HEK293 (cell line): Measurements from ENCODE around the gene METTL25B.

Source experiments
- GLI2 ChIP-seq: fragments of 450-650 bp; formaldehyde crosslinking; IDR thresholded peaks from 2 replicates; pipeline ENCODE4; 2017; ENCODE audit warnings: missing biosample characterization, missing genetic modification characterization, low read depth, borderline replicate concordance
- HOXC10 ChIP-seq: sonication (generic); formaldehyde crosslinking; IDR thresholded peaks from 2 replicates; pipeline ENCODE4 v1.8.1; 2023; ENCODE audit warnings: mild to moderate bottlenecking, missing genetic modification reagents
- KLF16 ChIP-seq: fragments of 450-650 bp; formaldehyde crosslinking; IDR thresholded peaks from 2 replicates; pipeline ENCODE4 v1.5.1; 2017; ENCODE audit warnings: missing biosample characterization, missing genetic modification characterization
- OVOL3 ChIP-seq: fragments of 450-650 bp; formaldehyde crosslinking; IDR thresholded peaks from 2 replicates; pipeline ENCODE4 v1.5.1; 2016; ENCODE audit warnings: missing biosample characterization, missing genetic modification characterization
- PATZ1 ChIP-seq: fragments of 450-650 bp; formaldehyde crosslinking; IDR thresholded peaks from 2 replicates; pipeline ENCODE4 v1.5.1; 2016; ENCODE audit warnings: missing biosample characterization, missing genetic modification characterization
- ZNF132 ChIP-seq: fragments of 450-650 bp; formaldehyde crosslinking; IDR thresholded peaks from 2 replicates; pipeline ENCODE4 v1.5.1; 2017; ENCODE audit warnings: missing biosample characterization, missing genetic modification characterization, borderline replicate concordance
- ZNF214 ChIP-seq: fragments of 450-650 bp; formaldehyde crosslinking; IDR thresholded peaks from 2 replicates; pipeline ENCODE4 v1.5.1; 2017; ENCODE audit warnings: missing biosample characterization, mild to moderate bottlenecking, missing genetic modification characterization, borderline replicate concordance
- ZNF24 ChIP-seq: fragments of 450-650 bp; formaldehyde crosslinking; IDR thresholded peaks from 2 replicates; pipeline ENCODE4 v1.5.1; 2016; ENCODE audit warnings: missing biosample characterization, missing genetic modification characterization
- ZNF274 ChIP-seq, 2 experiments: fragments of 200-500 bp in 1 of 2; fragments of 450-650 bp in 1 of 2; sonication (Bioruptor generic) in 1 of 2; formaldehyde crosslinking in 1 of 2; IDR thresholded peaks; 2 replicates each; pipeline versions ENCODE4 v1.5.1 to v1.6.1; 2014 to 2016; ENCODE audit warnings: borderline replicate concordance in 1 of 2, inconsistent platforms in 1 of 2, low read length in 1 of 2, missing biosample characterization in 1 of 2, missing genetic modification characterization in 1 of 2
- ZNF280D ChIP-seq: fragments of 450-650 bp; formaldehyde crosslinking; IDR thresholded peaks from 2 replicates; pipeline ENCODE4 v1.5.1; 2016; ENCODE audit warnings: missing biosample characterization, missing genetic modification characterization
- ZNF354C ChIP-seq: fragments of 450-650 bp; formaldehyde crosslinking; IDR thresholded peaks from 2 replicates; pipeline ENCODE4 v1.5.1; 2016; ENCODE audit warnings: missing biosample characterization, missing genetic modification characterization, low read depth, borderline replicate concordance
- ZNF416 ChIP-seq: fragments of 450-650 bp; formaldehyde crosslinking; IDR thresholded peaks from 2 replicates; pipeline ENCODE4 v1.5.1; 2016; ENCODE audit warnings: missing biosample characterization, missing genetic modification characterization
- ZNF510 ChIP-seq: fragments of 450-650 bp; formaldehyde crosslinking; IDR thresholded peaks from 2 replicates; pipeline ENCODE4 v1.5.1; 2018; ENCODE audit warnings: mild to moderate bottlenecking, missing genetic modification characterization, missing biosample characterization; ENCODE audit not compliant: insufficient replicate concordance
- ZNF560 ChIP-seq: fragments of 450-650 bp; formaldehyde crosslinking; IDR thresholded peaks from 2 replicates; pipeline ENCODE4 v1.5.1; 2017; ENCODE audit warnings: missing biosample characterization, missing genetic modification characterization, borderline replicate concordance
- ZNF624 ChIP-seq: fragments of 450-650 bp; formaldehyde crosslinking; IDR thresholded peaks from 2 replicates; pipeline ENCODE4 v1.5.1; 2017; ENCODE audit warnings: missing biosample characterization, missing genetic modification characterization
- ZNF629 ChIP-seq: fragments of 450-650 bp; formaldehyde crosslinking; IDR thresholded peaks from 2 replicates; pipeline ENCODE4 v1.5.1; 2017; ENCODE audit warnings: missing biosample characterization, missing genetic modification characterization
- ZNF664 ChIP-seq: fragments of 450-650 bp; formaldehyde crosslinking; IDR thresholded peaks from 2 replicates; pipeline ENCODE4 v1.5.1; 2016; ENCODE audit warnings: missing biosample characterization, missing genetic modification characterization
- ZNF768 ChIP-seq: fragments of 450-650 bp; formaldehyde crosslinking; IDR thresholded peaks from 2 replicates; pipeline ENCODE4 v1.5.1; 2018; ENCODE audit warnings: missing biosample characterization, mild to moderate bottlenecking, missing genetic modification characterization
- ZSCAN18 ChIP-seq: fragments of 450-650 bp; formaldehyde crosslinking; IDR thresholded peaks from 2 replicates; pipeline ENCODE4 v1.5.1; 2016; ENCODE audit warnings: missing biosample characterization, missing genetic modification characterization
- ZSCAN23 ChIP-seq: fragments of 450-650 bp; formaldehyde crosslinking; IDR thresholded peaks from 2 replicates; pipeline ENCODE4 v1.5.1; 2016; ENCODE audit warnings: missing biosample characterization, missing genetic modification characterization
- ZSCAN30 ChIP-seq: fragments of 450-650 bp; IDR thresholded peaks from 2 replicates; pipeline ENCODE4 v1.5.1; 2018; ENCODE audit warnings: missing biosample characterization, mild to moderate bottlenecking, missing genetic modification characterization, moderate library complexity
- TF ChIP-seq, protein P1 (sequence below): fragments of 450-650 bp; formaldehyde crosslinking; IDR thresholded peaks from 2 replicates; pipeline ENCODE4 v1.5.1; 2016; ENCODE audit warnings: missing biosample characterization, missing genetic modification characterization
- TF ChIP-seq, protein P2 (sequence below): fragments of 450-650 bp; formaldehyde crosslinking; IDR thresholded peaks from 2 replicates; pipeline ENCODE4 v1.5.1; 2016; ENCODE audit warnings: missing biosample characterization, missing genetic modification characterization
- TF ChIP-seq, protein P3 (sequence below): fragments of 450-650 bp; formaldehyde crosslinking; IDR thresholded peaks from 2 replicates; pipeline ENCODE4 v1.5.1; 2016; ENCODE audit warnings: missing biosample characterization, missing genetic modification characterization

The METTL25B gene

GRCh38 chr1:156705918-156706656 lies 22.2 kb upstream of the METTL25B start (continued):
- TF ChIP-seq GLI2 (tag by site-specific recombination) (no peak), ZNF280D (no peak), ZNF274 (IDR thresholded peaks at IDR 0.05; ENCODE audit: low read length) (no peak), ZNF274 (tag by site-specific recombination; IDR thresholded peaks at IDR 0.05; ENCODE audit: borderline replicate concordance) (no peak), ZSCAN23 (tag by site-specific recombination) (no peak), ZNF416 (tag by site-specific recombination) (no peak), ZNF560 (tag by site-specific recombination) (no peak), ZNF510 (tag by site-specific recombination) (no peak), OVOL3 (tag by site-specific recombination) (no peak), KLF16 (tag by site-specific recombination) (no peak; the same call in 1 of the 2 replicates), PATZ1 (tag by site-specific recombination) (peak; percentile 100), ZNF664 (no peak), ZNF214 (tag by site-specific recombination) (no peak), ZSCAN18 (tag by site-specific recombination) (no peak), ZNF354C (no peak), ZNF624 (tag by site-specific recombination) (no peak), HOXC10 (CRISPR knock-in tag) (no peak), ZSCAN30 (tag by site-specific recombination) (peak; percentile 65; the same call in 1 of the 2 replicates), ZNF132 (tag by site-specific recombination) (no peak), ZNF629 (tag by site-specific recombination) (peak; percentile 82), ZNF768 (no peak), ZNF24 (tag by site-specific recombination) (no peak; the same call in 1 of the 2 replicates)
- TF ChIP-seq, protein P1, sequence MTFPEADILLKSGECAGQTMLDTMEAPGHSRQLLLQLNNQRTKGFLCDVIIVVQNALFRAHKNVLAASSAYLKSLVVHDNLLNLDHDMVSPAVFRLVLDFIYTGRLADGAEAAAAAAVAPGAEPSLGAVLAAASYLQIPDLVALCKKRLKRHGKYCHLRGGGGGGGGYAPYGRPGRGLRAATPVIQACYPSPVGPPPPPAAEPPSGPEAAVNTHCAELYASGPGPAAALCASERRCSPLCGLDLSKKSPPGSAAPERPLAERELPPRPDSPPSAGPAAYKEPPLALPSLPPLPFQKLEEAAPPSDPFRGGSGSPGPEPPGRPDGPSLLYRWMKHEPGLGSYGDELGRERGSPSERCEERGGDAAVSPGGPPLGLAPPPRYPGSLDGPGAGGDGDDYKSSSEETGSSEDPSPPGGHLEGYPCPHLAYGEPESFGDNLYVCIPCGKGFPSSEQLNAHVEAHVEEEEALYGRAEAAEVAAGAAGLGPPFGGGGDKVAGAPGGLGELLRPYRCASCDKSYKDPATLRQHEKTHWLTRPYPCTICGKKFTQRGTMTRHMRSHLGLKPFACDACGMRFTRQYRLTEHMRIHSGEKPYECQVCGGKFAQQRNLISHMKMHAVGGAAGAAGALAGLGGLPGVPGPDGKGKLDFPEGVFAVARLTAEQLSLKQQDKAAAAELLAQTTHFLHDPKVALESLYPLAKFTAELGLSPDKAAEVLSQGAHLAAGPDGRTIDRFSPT (tag by site-specific recombination): peak; percentile 67
- TF ChIP-seq, protein P2, sequence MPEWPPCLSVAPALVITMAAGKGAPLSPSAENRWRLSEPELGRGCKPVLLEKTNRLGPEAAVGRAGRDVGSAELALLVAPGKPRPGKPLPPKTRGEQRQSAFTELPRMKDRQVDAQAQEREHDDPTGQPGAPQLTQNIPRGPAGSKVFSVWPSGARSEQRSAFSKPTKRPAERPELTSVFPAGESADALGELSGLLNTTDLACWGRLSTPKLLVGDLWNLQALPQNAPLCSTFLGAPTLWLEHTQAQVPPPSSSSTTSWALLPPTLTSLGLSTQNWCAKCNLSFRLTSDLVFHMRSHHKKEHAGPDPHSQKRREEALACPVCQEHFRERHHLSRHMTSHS (tag by site-specific recombination): no peak
- TF ChIP-seq, protein P3, sequence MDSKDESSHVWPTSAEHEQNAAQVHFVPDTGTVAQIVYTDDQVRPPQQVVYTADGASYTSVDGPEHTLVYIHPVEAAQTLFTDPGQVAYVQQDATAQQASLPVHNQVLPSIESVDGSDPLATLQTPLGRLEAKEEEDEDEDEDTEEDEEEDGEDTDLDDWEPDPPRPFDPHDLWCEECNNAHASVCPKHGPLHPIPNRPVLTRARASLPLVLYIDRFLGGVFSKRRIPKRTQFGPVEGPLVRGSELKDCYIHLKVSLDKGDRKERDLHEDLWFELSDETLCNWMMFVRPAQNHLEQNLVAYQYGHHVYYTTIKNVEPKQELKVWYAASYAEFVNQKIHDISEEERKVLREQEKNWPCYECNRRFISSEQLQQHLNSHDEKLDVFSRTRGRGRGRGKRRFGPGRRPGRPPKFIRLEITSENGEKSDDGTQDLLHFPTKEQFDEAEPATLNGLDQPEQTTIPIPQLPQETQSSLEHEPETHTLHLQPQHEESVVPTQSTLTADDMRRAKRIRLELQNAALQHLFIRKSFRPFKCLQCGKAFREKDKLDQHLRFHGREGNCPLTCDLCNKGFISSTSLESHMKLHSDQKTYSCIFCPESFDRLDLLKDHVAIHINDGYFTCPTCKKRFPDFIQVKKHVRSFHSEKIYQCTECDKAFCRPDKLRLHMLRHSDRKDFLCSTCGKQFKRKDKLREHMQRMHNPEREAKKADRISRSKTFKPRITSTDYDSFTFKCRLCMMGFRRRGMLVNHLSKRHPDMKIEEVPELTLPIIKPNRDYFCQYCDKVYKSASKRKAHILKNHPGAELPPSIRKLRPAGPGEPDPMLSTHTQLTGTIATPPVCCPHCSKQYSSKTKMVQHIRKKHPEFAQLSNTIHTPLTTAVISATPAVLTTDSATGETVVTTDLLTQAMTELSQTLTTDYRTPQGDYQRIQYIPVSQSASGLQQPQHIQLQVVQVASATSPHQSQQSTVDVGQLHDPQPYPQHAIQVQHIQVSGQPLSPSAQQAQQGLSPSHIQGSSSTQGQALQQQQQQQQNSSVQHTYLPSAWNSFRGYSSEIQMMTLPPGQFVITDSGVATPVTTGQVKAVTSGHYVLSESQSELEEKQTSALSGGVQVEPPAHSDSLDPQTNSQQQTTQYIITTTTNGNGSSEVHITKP (tag by site-specific recombination): peak; percentile 49; the same call in 1 of the 2 replicates
